ENCODE measurements around the gene GNAO1. TPM values are rescaled to one million over a fixed set of nuclear protein-coding genes. Genes with fewer than 3 reads are reported as not detected.

The GNAO1 gene
- total and polyA plus RNA-seq, 2 donors (not counting 1 experiment from before 2014, with no cell fraction given), result 0.13 to 5.1 TPM

GRCh38 chr16:56275801-56276200, 84.5 kb downstream of the GNAO1 start:
- H3K27ac ChIP-seq (ENCODE audit: low read length in 2 of 2), result no peak overlapping the region
- H3K27me3 Mint-ChIP-seq, result peaks cover 17% of the 10 kb centered on the region
- H3K4me2 ChIP-seq (replicated peaks; ENCODE audit: low read depth, low read length, poor library complexity, severe bottlenecking), result no peak overlapping the region
- H3K27me3 ChIP-seq (replicated peaks in 1 of 4; ENCODE audit: control extremely low read depth in 1 of 4, control insufficient read depth in 3 of 4, insufficient read depth in 4 of 4, low read length in 3 of 4), result peaks cover 0 to 5% (median 1%) of the 10 kb centered on the region in 4 experiments
- no peak overlapping the region for H3K4me3 Mint-ChIP-seq
- ChIA-PET CTCF (no interaction called here), POLR2A (no interaction called here)
- H3K9me3 ChIP-seq (ENCODE audit: control extremely low read depth in 1 of 3, control insufficient read depth in 2 of 3, insufficient read depth in 1 of 3, low read length in 2 of 3), result peaks cover 0 to 6% (median 0%) of the 10 kb centered on the region in 3 donors
- peaks cover 5 to 6% of the 10 kb centered on the region in 2 donors for H3K4me1 ChIP-seq (ENCODE audit: control insufficient read depth in 2 of 2, insufficient read depth in 2 of 2, low read length in 2 of 2)
- no peaks in the 10 kb centered on the region for H3K9me3 Mint-ChIP-seq (ENCODE audit: insufficient read depth)
- H3K27ac Mint-ChIP-seq, result no peak overlapping the region
- H3K36me3 ChIP-seq (replicated peaks in 1 of 2; ENCODE audit: control extremely low read depth in 1 of 2, control insufficient read depth in 1 of 2, extremely low read depth in 1 of 2, insufficient read depth in 2 of 2, low read length in 1 of 2), result no peaks in the 10 kb centered on the region
- WGBS (ENCODE audit: insufficient coverage), result 92% methylated on average over 4 of the region's 9 CpGs
- H4K20me1 ChIP-seq (ENCODE audit: control insufficient read depth, insufficient read depth, low read length, poor library complexity, severe bottlenecking), result no peaks in the 10 kb centered on the region
- DNase-seq (no peak), ATAC-seq (ENCODE audit: low read depth) (no peak)
- intact Hi-C loops (cut with micrococcal nuclease), result no loop called here
- no peak overlapping the region for H2AFZ ChIP-seq (ENCODE audit: insufficient read depth, low read depth, low read length, poor library complexity, severe bottlenecking)
- H3K4me3 ChIP-seq (ENCODE audit: control extremely low read depth in 1 of 5, extremely low read depth in 1 of 5, insufficient read depth in 1 of 5, low read depth in 2 of 5, low read length in 4 of 5), result no peak overlapping the region
- TF ChIP-seq EZH2 (IDR thresholded peaks at IDR 0.05; ENCODE audit: borderline replicate concordance, insufficient read depth, low read depth, low read length, poor library complexity, severe bottlenecking), result no peak
- no peak overlapping the region for H3K9ac ChIP-seq (ENCODE audit: low read length)
- no peaks in the 10 kb centered on the region for H3K4me1 Mint-ChIP-seq
- no peaks in the 10 kb centered on the region for H3K79me2 ChIP-seq (ENCODE audit: control insufficient read depth, insufficient read depth, low read length)

GRCh38 chr16:56277075-56277474, 85.8 kb downstream of the GNAO1 start:
- peaks cover 15% of the 10 kb centered on the region for H3K27me3 Mint-ChIP-seq
- H3K27ac ChIP-seq (ENCODE audit: low read length in 2 of 2), result no peak overlapping the region
- WGBS (ENCODE audit: insufficient coverage), result 86% methylated on average over 5 of the region's 5 CpGs
- no peak overlapping the region for H3K4me2 ChIP-seq (replicated peaks; ENCODE audit: low read depth, low read length, poor library complexity, severe bottlenecking)
- H3K36me3 ChIP-seq (replicated peaks in 1 of 2; ENCODE audit: control extremely low read depth in 1 of 2, control insufficient read depth in 1 of 2, extremely low read depth in 1 of 2, insufficient read depth in 2 of 2, low read length in 1 of 2), result no peaks in the 10 kb centered on the region
- no peak for DNase-seq
- peaks cover 9% of the 10 kb centered on the region for H3K4me1 Mint-ChIP-seq
- no peak overlapping the region for H2AFZ ChIP-seq (ENCODE audit: insufficient read depth, low read depth, low read length, poor library complexity, severe bottlenecking)
- no peaks in the 10 kb centered on the region for H3K79me2 ChIP-seq (ENCODE audit: control insufficient read depth, insufficient read depth, low read length)
- H3K9ac ChIP-seq (ENCODE audit: low read length), result no peak overlapping the region
- no peak overlapping the region for H3K4me3 Mint-ChIP-seq
- TF ChIP-seq EZH2 (IDR thresholded peaks at IDR 0.05; ENCODE audit: borderline replicate concordance, insufficient read depth, low read depth, low read length, poor library complexity, severe bottlenecking) (no peak), CTCF (IDR thresholded peaks at IDR 0.05) (no peak)
- no peaks in the 10 kb centered on the region for H4K20me1 ChIP-seq (ENCODE audit: control insufficient read depth, insufficient read depth, low read length, poor library complexity, severe bottlenecking)
- intact Hi-C loops (cut with micrococcal nuclease), result no loop called here
- ChIA-PET POLR2A (no interaction called here), CTCF (no interaction called here)
- ATAC-seq (ENCODE audit: low read depth), result no peak
- H3K27me3 ChIP-seq (replicated peaks in 1 of 4; ENCODE audit: control extremely low read depth in 1 of 4, control insufficient read depth in 3 of 4, insufficient read depth in 4 of 4, low read length in 3 of 4), result peaks cover 0 to 5% (median 1%) of the 10 kb centered on the region in 4 experiments
- no peak overlapping the region for H3K4me3 ChIP-seq (ENCODE audit: control extremely low read depth in 1 of 5, extremely low read depth in 1 of 5, insufficient read depth in 1 of 5, low read depth in 2 of 5, low read length in 4 of 5)
- peaks cover 0 to 6% (median 0%) of the 10 kb centered on the region in 3 donors for H3K9me3 ChIP-seq (ENCODE audit: control extremely low read depth in 1 of 3, control insufficient read depth in 2 of 3, insufficient read depth in 1 of 3, low read length in 2 of 3)
- no peak overlapping the region for H3K27ac Mint-ChIP-seq
- H3K9me3 Mint-ChIP-seq (ENCODE audit: insufficient read depth), result no peaks in the 10 kb centered on the region
- peaks cover 10 to 12% of the 10 kb centered on the region in 2 donors for H3K4me1 ChIP-seq (ENCODE audit: control insufficient read depth in 2 of 2, insufficient read depth in 2 of 2, low read length in 2 of 2)

All from B cell (primary cell).